ENCODE measurements around the gene CEP57L1. TPM values are rescaled to one million over a fixed set of nuclear protein-coding genes. Genes with fewer than 3 reads are reported as not detected.

CEP57L1 gene
- total RNA-seq, 1 experiment from 2014 or later: 20.7 TPM

GRCh38 chr6:109202409-109203264, 107.3 kb downstream of the CEP57L1 start:
- Histone ChIP-seq H4K20me1 (ENCODE audit: insufficient read depth) (no peaks in the 10 kb centered on the region), H3K27ac (ENCODE audit: low read depth, low read length) (no peak overlapping the region), H3K27me3 (ENCODE audit: insufficient read depth, low read length) (no peaks in the 10 kb centered on the region), H3K79me2 (ENCODE audit: insufficient read depth, low read length) (no peaks in the 10 kb centered on the region), H3K9me3 (ENCODE audit: control insufficient read depth in 1 of 2, insufficient read depth in 1 of 2, low read depth in 1 of 2, low read length in 2 of 2) (no peaks in the 10 kb centered on the region), H2AFZ (ENCODE audit: low read depth, low read length, poor library complexity, severe bottlenecking) (no peak overlapping the region), H3K9ac (ENCODE audit: low read length) (no peak overlapping the region), H3K4me2 (ENCODE audit: low read length) (no peak overlapping the region), H3K9me2 (ENCODE audit: insufficient read depth) (no peaks in the 10 kb centered on the region), H3K36me3 (ENCODE audit: control insufficient read depth in 1 of 2, insufficient read depth in 2 of 2, low read length in 2 of 2) (no peaks in the 10 kb centered on the region), H3K4me3 (replicated peaks in 1 of 2; ENCODE audit: low read depth in 1 of 2, low read length in 2 of 2) (no peak overlapping the region), H3K4me1 (ENCODE audit: control insufficient read depth in 1 of 2, insufficient read depth in 2 of 2, low read length in 2 of 2) (no peaks in the 10 kb centered on the region)
- intact Hi-C loops (cut with micrococcal nuclease): no loop called here
- CTCF ChIA-PET: no interaction called here
- RAD21 ChIA-PET (ENCODE audit: low non-redundant PET in 1 of 2, low total read pairs in 2 of 2, uncharacterized antibody in 2 of 2, unreplicated experiment in 2 of 2): no interaction called here
- no peak for DNase-seq (ENCODE audit: low read depth, low spot score)
- TF ChIP-seq, protein P1, sequence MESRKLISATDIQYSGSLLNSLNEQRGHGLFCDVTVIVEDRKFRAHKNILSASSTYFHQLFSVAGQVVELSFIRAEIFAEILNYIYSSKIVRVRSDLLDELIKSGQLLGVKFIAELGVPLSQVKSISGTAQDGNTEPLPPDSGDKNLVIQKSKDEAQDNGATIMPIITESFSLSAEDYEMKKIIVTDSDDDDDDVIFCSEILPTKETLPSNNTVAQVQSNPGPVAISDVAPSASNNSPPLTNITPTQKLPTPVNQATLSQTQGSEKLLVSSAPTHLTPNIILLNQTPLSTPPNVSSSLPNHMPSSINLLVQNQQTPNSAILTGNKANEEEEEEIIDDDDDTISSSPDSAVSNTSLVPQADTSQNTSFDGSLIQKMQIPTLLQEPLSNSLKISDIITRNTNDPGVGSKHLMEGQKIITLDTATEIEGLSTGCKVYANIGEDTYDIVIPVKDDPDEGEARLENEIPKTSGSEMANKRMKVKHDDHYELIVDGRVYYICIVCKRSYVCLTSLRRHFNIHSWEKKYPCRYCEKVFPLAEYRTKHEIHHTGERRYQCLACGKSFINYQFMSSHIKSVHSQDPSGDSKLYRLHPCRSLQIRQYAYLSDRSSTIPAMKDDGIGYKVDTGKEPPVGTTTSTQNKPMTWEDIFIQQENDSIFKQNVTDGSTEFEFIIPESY (IDR thresholded peaks at IDR 0.05; ENCODE audit: extremely low read depth, insufficient replicate concordance, low read length): no peak
- TF ChIP-seq MAX (IDR thresholded peaks at IDR 0.05) (no peak), TCF7L2 (IDR thresholded peaks at IDR 0.05; ENCODE audit: borderline replicate concordance, extremely low read depth, insufficient read depth, insufficient read length) (no peak)
- TF ChIP-seq, protein P2, sequence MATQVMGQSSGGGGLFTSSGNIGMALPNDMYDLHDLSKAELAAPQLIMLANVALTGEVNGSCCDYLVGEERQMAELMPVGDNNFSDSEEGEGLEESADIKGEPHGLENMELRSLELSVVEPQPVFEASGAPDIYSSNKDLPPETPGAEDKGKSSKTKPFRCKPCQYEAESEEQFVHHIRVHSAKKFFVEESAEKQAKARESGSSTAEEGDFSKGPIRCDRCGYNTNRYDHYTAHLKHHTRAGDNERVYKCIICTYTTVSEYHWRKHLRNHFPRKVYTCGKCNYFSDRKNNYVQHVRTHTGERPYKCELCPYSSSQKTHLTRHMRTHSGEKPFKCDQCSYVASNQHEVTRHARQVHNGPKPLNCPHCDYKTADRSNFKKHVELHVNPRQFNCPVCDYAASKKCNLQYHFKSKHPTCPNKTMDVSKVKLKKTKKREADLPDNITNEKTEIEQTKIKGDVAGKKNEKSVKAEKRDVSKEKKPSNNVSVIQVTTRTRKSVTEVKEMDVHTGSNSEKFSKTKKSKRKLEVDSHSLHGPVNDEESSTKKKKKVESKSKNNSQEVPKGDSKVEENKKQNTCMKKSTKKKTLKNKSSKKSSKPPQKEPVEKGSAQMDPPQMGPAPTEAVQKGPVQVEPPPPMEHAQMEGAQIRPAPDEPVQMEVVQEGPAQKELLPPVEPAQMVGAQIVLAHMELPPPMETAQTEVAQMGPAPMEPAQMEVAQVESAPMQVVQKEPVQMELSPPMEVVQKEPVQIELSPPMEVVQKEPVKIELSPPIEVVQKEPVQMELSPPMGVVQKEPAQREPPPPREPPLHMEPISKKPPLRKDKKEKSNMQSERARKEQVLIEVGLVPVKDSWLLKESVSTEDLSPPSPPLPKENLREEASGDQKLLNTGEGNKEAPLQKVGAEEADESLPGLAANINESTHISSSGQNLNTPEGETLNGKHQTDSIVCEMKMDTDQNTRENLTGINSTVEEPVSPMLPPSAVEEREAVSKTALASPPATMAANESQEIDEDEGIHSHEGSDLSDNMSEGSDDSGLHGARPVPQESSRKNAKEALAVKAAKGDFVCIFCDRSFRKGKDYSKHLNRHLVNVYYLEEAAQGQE (IDR thresholded peaks at IDR 0.05; ENCODE audit: low read depth): no peak
- POLR2A ChIA-PET: no interaction called here
- BruUV-seq (replicated peaks): no TSS peak
- ATAC-seq: peak; percentile 38; the same call in 1 of the 2 replicates

Data from HCT116 (cell line).